Measurements from ENCODE around the gene VANGL2.
A peak's percentile ranks its signal among the peaks of the same experiment; 100 is the strongest.

- TF ChIP-seq CTCF (IDR thresholded peaks at IDR 0.05), result peak; percentile 56 to 68 (median 68)
- TF ChIP-seq EP300 (IDR thresholded peaks at IDR 0.05), result no peak
Observed at GRCh38 chr1:160376525-160377131, 23.7 kb upstream of the VANGL2 start.

Data from ovary (tissue), 3 donors.